Measurements from ENCODE around the gene AOX1.
A peak's percentile ranks its signal among the peaks of the same experiment; 100 is the strongest.

The AOX1 gene

GRCh38 chr2:200578778-200579177, 7.0 kb upstream of the AOX1 start:
- no peak overlapping the region for H3K4me3 ChIP-seq (replicated peaks; ENCODE audit: low read depth, low read length)
- peak; percentile 75 for DNase-seq (ENCODE audit: low read depth)
- peak; percentile 69 for TF ChIP-seq CTCF (IDR thresholded peaks at IDR 0.05; ENCODE audit: low read length, missing control alignments)

- DNase-seq (ENCODE audit: low read depth): no peak
- no peak overlapping the region for H3K4me3 ChIP-seq (replicated peaks; ENCODE audit: low read depth, low read length)
- no peak for TF ChIP-seq CTCF (IDR thresholded peaks at IDR 0.05; ENCODE audit: low read length, missing control alignments)
Measured at GRCh38 chr2:200584639-200585038, 1.2 kb upstream of the AOX1 start.

- DNase-seq (ENCODE audit: low read depth): no peak
- no peak for TF ChIP-seq CTCF (IDR thresholded peaks at IDR 0.05; ENCODE audit: low read length, missing control alignments)
- H3K4me3 ChIP-seq (replicated peaks; ENCODE audit: low read depth, low read length): peak overlapping the region; percentile 52
Measured at GRCh38 chr2:200585340-200585729, 479 bp upstream of the AOX1 start.

- TF ChIP-seq CTCF (IDR thresholded peaks at IDR 0.05; ENCODE audit: low read length, missing control alignments): no peak
- H3K4me3 ChIP-seq (replicated peaks; ENCODE audit: low read depth, low read length): peak overlapping the region; percentile 52
- no peak for DNase-seq (ENCODE audit: low read depth)
Measured at GRCh38 chr2:200586644-200586975, 796 bp downstream of the AOX1 start.

- no peak for TF ChIP-seq CTCF (IDR thresholded peaks at IDR 0.05; ENCODE audit: low read length, missing control alignments)
- no peak for DNase-seq (ENCODE audit: low read depth)
- H3K4me3 ChIP-seq (replicated peaks; ENCODE audit: low read depth, low read length): no peak overlapping the region
Measured at GRCh38 chr2:200587007-200587616, 1.3 kb downstream of the AOX1 start.

- no peak for DNase-seq (ENCODE audit: low read depth)
- H3K4me3 ChIP-seq (replicated peaks; ENCODE audit: low read depth, low read length): no peak overlapping the region
Measured at GRCh38 chr2:200588076-200588678, 2.4 kb downstream of the AOX1 start.

More at GRCh38 chr2:200588076-200588678, 2.4 kb downstream of the AOX1 start:
- no peak for TF ChIP-seq CTCF (IDR thresholded peaks at IDR 0.05; ENCODE audit: low read length, missing control alignments)

Measured in fibroblast of pulmonary artery (primary cell).